ENCODE data around the gene EFNA5. TPM values are rescaled to one million over a fixed set of nuclear protein-coding genes. Genes with fewer than 3 reads are reported as not detected.

The EFNA5 gene
- total and polyA plus RNA-seq, 2 of the 8 experiments (the other 6 are each of a cell fraction or from before 2014, with no cell fraction given) = 9.6 to 21.8 TPM

- no peak overlapping the region for H3K14ac ChIP-seq (ENCODE audit: insufficient read length)
- H2AK5ac ChIP-seq (ENCODE audit: low read depth, low read length) = no peak overlapping the region
- H2BK120ac ChIP-seq (replicated peaks; ENCODE audit: low read depth, low read length) = no peak overlapping the region
- no peak overlapping the region for H2BK20ac ChIP-seq (ENCODE audit: low read length)
- H3K36me3 ChIP-seq (ENCODE audit: control insufficient read depth in 2 of 4, insufficient read depth in 4 of 4, low read length in 3 of 4) = no peaks in the 10 kb centered on the region
- peaks cover 3% of the 10 kb centered on the region; the same call in 1 of the 2 replicates for H3K79me1 ChIP-seq (ENCODE audit: low read depth, low read length)
- H2BK15ac ChIP-seq (ENCODE audit: low read length) = no peak overlapping the region
- peaks cover 0 to 3% of the 10 kb centered on the region in 2 experiments; a peak in 1 of 4 replicates for H3K79me2 ChIP-seq (ENCODE audit: control insufficient read depth in 1 of 2, insufficient read depth in 2 of 2, low read length in 2 of 2)
- H3K4ac ChIP-seq (replicated peaks; ENCODE audit: insufficient read length, low read depth, low read length) = no peak overlapping the region
- FAIRE-seq = no peak
- peaks cover 0 to 18% (median 8%) of the 10 kb centered on the region in 4 experiments; a peak in 3 of 7 replicates for H3K4me1 ChIP-seq (replicated peaks in 1 of 4; ENCODE audit: control insufficient read depth in 3 of 4, insufficient read depth in 4 of 4, low read length in 3 of 4)
- no peaks in the 10 kb centered on the region for H3K27me3 ChIP-seq (replicated peaks in 1 of 4; ENCODE audit: control insufficient read depth in 3 of 4, extremely low read depth in 1 of 4, insufficient read depth in 3 of 4, low read length in 3 of 4)
- H3K4me2 ChIP-seq (ENCODE audit: insufficient read depth in 1 of 2, low read depth in 2 of 2, low read length in 2 of 2) = no peak overlapping the region
- H3K4me3 ChIP-seq (ENCODE audit: extremely low read depth in 1 of 4, insufficient read depth in 2 of 4, low read depth in 3 of 4, low read length in 4 of 4) = no peak overlapping the region
- CTCF ChIA-PET (ENCODE audit: partially characterized antibody) = interaction anchor here (0.6 to 1.2 kb wide), 3 partner anchors 28 to 237 kb away, joined by 3 read pairs; no protein-coding TSS in a partner anchor
- no peak overlapping the region for H3K56ac ChIP-seq (replicated peaks; ENCODE audit: insufficient read length, low read depth, low read length)
- H3K27ac ChIP-seq (ENCODE audit: low read depth, low read length) = no peak overlapping the region
- peaks cover 0 to 3% of the 10 kb centered on the region in 2 experiments for H4K20me1 ChIP-seq (replicated peaks in 1 of 2; ENCODE audit: control insufficient read depth in 1 of 2, insufficient read depth in 2 of 2, low read length in 2 of 2)
- no peak overlapping the region for H3K9ac ChIP-seq (replicated peaks in 1 of 4; ENCODE audit: extremely low read depth in 1 of 4, low read depth in 3 of 4, low read length in 3 of 4)
- POLR2A ChIA-PET (ENCODE audit: partially characterized antibody) = no interaction called here
- no peak overlapping the region for H4K8ac ChIP-seq (ENCODE audit: extremely low read depth, insufficient read depth, low read length)
- 90% methylated on average over 3 of the region's 3 CpGs; no CpG with 5 or more reads in 1 of the 2 experiments for WGBS, 2 experiments (ENCODE audit: extremely low coverage in 1 of 2, insufficient coverage in 1 of 2, insufficient read length in 1 of 2, insufficient replicate concordance in 2 of 2, low coverage in 1 of 2, low lambda C conversion rate in 2 of 2, missing lambda C conversion rate in 1 of 2)
- no peak overlapping the region for H3K23ac ChIP-seq (ENCODE audit: insufficient read length)
- no peak overlapping the region for H4K91ac ChIP-seq (replicated peaks; ENCODE audit: insufficient read length, low read length)
- no peak overlapping the region for H2AFZ ChIP-seq (ENCODE audit: low read length)
- no peak overlapping the region for H2BK5ac ChIP-seq (ENCODE audit: low read depth, low read length)
- no peak overlapping the region for H2BK12ac ChIP-seq (ENCODE audit: low read depth, low read length)
- no peak for DNase-seq (ENCODE audit: low read depth in 1 of 2, low spot score in 2 of 2)
- H3K18ac ChIP-seq (ENCODE audit: extremely low read depth, low read length) = no peak overlapping the region
- H3K23me2 ChIP-seq (ENCODE audit: low read depth, low read length) = no peaks in the 10 kb centered on the region
- H3K9me3 ChIP-seq (ENCODE audit: insufficient read depth in 2 of 2, low read depth in 1 of 2, low read length in 1 of 2) = no peaks in the 10 kb centered on the region
- no peak overlapping the region for H4K5ac ChIP-seq (ENCODE audit: insufficient read length, low read depth, low read length)
Observed at GRCh38 chr5:107544476-107544875, 126.3 kb downstream of the EFNA5 start.

Measured in H1 (cell line).